GM23248 (cell line): ENCODE data around the gene CFAP99.

Experiments used
- EZH2 ChIP-seq: fragments of 200-600 bp; sonication (generic); IDR thresholded peaks from 2 replicates; pipeline ENCODE4 v1.6.1; 2018; ENCODE audit warnings: antibody characterized with exemption, mild to moderate bottlenecking; ENCODE audit not compliant: insufficient read depth, poor library complexity, severe bottlenecking
- EZH2phosphoT487 ChIP-seq: fragments of 200-600 bp; sonication (generic); IDR thresholded peaks from 2 replicates; pipeline ENCODE4 v1.6.1; 2018; ENCODE audit warnings: antibody characterized with exemption, moderate library complexity, mild to moderate bottlenecking, low read depth; ENCODE audit not compliant: insufficient read depth

DNA sequence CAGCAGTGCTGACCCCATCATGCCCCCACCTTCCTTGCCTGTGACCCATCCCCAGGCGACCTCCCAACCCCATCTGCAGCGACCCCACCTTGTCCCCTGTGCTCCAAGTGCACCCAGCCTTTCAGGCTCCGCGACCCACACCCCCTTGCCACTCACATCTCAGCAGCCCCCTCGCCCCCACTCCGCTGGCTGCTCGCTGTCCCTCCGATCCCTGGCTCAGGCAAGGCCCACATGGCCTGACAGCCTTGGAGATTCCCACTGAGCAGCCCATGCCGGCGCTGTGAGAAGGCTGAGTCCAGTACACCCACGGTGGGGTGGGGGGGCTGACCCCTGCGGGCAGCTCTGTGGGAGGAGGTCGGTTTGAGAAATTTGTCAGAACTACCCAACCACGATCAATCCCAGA is 9.4 kb upstream of the CFAP99 start:
- TF ChIP-seq EZH2phosphoT487, result no peak
- no peak for TF ChIP-seq EZH2
